ENCODE results near the gene CYP4F11.

DNA sequence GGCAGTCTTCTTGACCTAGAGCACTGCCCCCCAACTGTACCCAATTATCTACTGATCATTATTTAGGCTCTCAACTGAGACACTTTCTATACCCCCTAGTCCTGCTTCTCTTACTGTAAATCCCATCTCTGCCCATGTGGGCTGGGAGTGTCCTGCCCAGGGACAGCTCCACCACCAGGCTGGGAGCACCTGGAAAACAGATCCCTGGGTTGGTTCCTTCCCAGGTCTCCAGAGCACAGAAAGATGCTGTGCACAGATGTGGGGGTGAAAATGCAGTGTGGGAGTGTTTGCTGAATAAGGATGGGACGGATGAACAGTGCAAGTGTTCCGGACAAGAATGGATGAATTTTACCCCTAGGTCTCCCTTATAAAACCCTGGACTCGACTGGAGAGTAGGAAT, 49.2 kb downstream of the CYP4F11 start:
- TF ChIP-seq POLR2A (IDR thresholded peaks at IDR 0.05) = no peak
- TF ChIP-seq, protein P1, sequence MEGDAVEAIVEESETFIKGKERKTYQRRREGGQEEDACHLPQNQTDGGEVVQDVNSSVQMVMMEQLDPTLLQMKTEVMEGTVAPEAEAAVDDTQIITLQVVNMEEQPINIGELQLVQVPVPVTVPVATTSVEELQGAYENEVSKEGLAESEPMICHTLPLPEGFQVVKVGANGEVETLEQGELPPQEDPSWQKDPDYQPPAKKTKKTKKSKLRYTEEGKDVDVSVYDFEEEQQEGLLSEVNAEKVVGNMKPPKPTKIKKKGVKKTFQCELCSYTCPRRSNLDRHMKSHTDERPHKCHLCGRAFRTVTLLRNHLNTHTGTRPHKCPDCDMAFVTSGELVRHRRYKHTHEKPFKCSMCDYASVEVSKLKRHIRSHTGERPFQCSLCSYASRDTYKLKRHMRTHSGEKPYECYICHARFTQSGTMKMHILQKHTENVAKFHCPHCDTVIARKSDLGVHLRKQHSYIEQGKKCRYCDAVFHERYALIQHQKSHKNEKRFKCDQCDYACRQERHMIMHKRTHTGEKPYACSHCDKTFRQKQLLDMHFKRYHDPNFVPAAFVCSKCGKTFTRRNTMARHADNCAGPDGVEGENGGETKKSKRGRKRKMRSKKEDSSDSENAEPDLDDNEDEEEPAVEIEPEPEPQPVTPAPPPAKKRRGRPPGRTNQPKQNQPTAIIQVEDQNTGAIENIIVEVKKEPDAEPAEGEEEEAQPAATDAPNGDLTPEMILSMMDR (IDR thresholded peaks at IDR 0.05) = no peak
